Measurements from ENCODE around the gene LKAAEAR1. TPM values are rescaled to one million over a fixed set of nuclear protein-coding genes. Genes with fewer than 3 reads are reported as not detected.

Gene LKAAEAR1
- total RNA-seq, 1 donor from 2014 or later: not detected

- Mint-ChIP-seq H3K4me3 (no peak overlapping the region), H3K4me1 (peaks cover 17% of the 10 kb centered on the region), H3K27ac (ENCODE audit: unreplicated experiment) (no peak overlapping the region), H3K9me3 (no peaks in the 10 kb centered on the region), H3K36me3 (ENCODE audit: low read depth) (no peaks in the 10 kb centered on the region), H3K27me3 (ENCODE audit: low read depth) (peaks cover 8% of the 10 kb centered on the region)
- DNase-seq (ENCODE audit: low read depth, low spot score): no peak
- TF ChIP-seq, protein P1, sequence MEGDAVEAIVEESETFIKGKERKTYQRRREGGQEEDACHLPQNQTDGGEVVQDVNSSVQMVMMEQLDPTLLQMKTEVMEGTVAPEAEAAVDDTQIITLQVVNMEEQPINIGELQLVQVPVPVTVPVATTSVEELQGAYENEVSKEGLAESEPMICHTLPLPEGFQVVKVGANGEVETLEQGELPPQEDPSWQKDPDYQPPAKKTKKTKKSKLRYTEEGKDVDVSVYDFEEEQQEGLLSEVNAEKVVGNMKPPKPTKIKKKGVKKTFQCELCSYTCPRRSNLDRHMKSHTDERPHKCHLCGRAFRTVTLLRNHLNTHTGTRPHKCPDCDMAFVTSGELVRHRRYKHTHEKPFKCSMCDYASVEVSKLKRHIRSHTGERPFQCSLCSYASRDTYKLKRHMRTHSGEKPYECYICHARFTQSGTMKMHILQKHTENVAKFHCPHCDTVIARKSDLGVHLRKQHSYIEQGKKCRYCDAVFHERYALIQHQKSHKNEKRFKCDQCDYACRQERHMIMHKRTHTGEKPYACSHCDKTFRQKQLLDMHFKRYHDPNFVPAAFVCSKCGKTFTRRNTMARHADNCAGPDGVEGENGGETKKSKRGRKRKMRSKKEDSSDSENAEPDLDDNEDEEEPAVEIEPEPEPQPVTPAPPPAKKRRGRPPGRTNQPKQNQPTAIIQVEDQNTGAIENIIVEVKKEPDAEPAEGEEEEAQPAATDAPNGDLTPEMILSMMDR (conservative IDR thresholded peaks at IDR 0.05): no peak
Observed at GRCh38 chr20:64076061-64076997, 7.9 kb downstream of the LKAAEAR1 start.

GRCh38 chr20:64075556-64075955 is 8.6 kb downstream of the LKAAEAR1 start:
- no peaks in the 10 kb centered on the region for H3K36me3 Mint-ChIP-seq (ENCODE audit: low read depth)
- no peak for DNase-seq (ENCODE audit: low read depth, low spot score)
- no peak overlapping the region for H3K27ac Mint-ChIP-seq (ENCODE audit: unreplicated experiment)
- H3K4me3 Mint-ChIP-seq: no peak overlapping the region
- TF ChIP-seq, protein P1 (conservative IDR thresholded peaks at IDR 0.05): no peak
- peaks cover 5% of the 10 kb centered on the region for H3K27me3 Mint-ChIP-seq (ENCODE audit: low read depth)
- H3K9me3 Mint-ChIP-seq: no peaks in the 10 kb centered on the region
- peaks cover 11% of the 10 kb centered on the region for H3K4me1 Mint-ChIP-seq

DNA sequence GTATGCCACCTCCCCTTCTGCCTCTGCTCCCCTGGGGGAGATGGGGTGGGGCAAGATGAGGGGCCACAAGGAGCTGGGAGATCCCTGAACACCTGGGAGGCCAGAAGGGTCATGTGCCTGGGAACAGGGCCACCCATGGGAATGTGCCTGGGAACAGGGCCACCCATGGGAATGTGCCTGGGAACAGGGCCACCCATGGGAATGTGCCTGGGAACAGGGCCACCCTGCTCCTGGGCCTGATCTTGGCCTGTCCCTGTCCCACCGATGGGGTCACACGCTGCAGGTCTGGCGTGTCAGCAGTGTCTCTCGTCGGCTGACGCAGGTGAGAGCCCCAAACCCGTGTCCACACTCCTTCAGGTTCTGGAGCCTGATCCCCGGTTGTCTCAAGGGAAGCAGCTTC is 9.2 kb downstream of the LKAAEAR1 start:
- Mint-ChIP-seq H3K9me3 (no peaks in the 10 kb centered on the region), H3K4me1 (peaks cover 6% of the 10 kb centered on the region), H3K27me3 (ENCODE audit: low read depth) (no peaks in the 10 kb centered on the region), H3K4me3 (no peak overlapping the region), H3K36me3 (ENCODE audit: low read depth) (no peaks in the 10 kb centered on the region), H3K27ac (ENCODE audit: unreplicated experiment) (no peak overlapping the region)
- DNase-seq (ENCODE audit: low read depth, low spot score): no peak
- TF ChIP-seq, protein P1 (conservative IDR thresholded peaks at IDR 0.05): no peak

GRCh38 chr20:64074184-64074789 is 9.9 kb downstream of the LKAAEAR1 start:
- Mint-ChIP-seq H3K4me1 (peaks cover 6% of the 10 kb centered on the region), H3K27me3 (ENCODE audit: low read depth) (no peaks in the 10 kb centered on the region), H3K4me3 (no peak overlapping the region), H3K27ac (ENCODE audit: unreplicated experiment) (no peak overlapping the region), H3K36me3 (ENCODE audit: low read depth) (no peaks in the 10 kb centered on the region), H3K9me3 (no peaks in the 10 kb centered on the region)
- TF ChIP-seq, protein P1 (conservative IDR thresholded peaks at IDR 0.05): no peak
- DNase-seq (ENCODE audit: low read depth, low spot score): no peak

DNA sequence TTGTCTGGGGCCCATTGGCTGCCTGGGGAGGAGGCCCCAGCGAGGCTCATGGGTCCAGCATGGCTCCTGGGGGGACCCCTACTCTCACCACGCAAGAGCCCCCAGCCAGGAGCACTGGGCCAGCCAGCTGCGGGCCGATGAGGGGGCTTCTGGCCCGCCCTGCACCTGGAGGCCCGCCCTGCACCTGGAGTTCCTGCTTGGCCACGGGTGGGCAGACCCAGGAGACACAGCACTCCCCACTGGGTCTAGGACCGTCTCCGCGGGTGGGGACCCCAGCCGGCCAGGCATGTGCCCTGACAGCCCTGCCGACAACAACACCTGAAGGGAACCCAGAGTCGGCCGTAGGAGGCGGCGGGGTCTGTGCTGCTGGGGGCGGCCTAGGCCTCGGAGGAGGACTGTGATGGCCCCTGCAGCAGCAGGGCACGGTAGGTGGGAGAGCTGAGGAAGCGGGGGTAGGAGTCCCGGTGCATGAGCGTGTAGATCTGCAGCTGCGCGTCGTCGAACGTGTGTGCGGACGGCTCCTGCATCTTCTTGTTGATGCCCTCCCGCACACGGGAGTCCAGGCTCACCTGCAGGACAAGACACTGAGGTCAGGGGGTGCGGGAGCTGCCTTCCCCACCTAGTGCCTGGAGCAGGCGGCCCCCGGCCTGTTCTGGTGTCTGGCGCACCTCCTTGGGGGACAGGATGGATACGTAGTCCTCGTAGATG is 10.6 kb downstream of the LKAAEAR1 start:
- Mint-ChIP-seq H3K27ac (ENCODE audit: unreplicated experiment) (no peak overlapping the region), H3K27me3 (ENCODE audit: low read depth) (no peaks in the 10 kb centered on the region), H3K4me1 (peaks cover under 1% of the 10 kb centered on the region), H3K36me3 (ENCODE audit: low read depth) (no peaks in the 10 kb centered on the region), H3K4me3 (no peak overlapping the region), H3K9me3 (no peaks in the 10 kb centered on the region)
- no peak for DNase-seq (ENCODE audit: low read depth, low spot score)
- TF ChIP-seq, protein P1 (conservative IDR thresholded peaks at IDR 0.05): no peak

All from neural crest cell (in vitro differentiated cells).